ENCODE data around the gene NDUFA1.
"Not testable (repeated sequence)": the region's sequence is repeated elsewhere in the genome, so short reads cannot be mapped to it uniquely, and the experiment has no call there.

The NDUFA1 gene

DNA sequence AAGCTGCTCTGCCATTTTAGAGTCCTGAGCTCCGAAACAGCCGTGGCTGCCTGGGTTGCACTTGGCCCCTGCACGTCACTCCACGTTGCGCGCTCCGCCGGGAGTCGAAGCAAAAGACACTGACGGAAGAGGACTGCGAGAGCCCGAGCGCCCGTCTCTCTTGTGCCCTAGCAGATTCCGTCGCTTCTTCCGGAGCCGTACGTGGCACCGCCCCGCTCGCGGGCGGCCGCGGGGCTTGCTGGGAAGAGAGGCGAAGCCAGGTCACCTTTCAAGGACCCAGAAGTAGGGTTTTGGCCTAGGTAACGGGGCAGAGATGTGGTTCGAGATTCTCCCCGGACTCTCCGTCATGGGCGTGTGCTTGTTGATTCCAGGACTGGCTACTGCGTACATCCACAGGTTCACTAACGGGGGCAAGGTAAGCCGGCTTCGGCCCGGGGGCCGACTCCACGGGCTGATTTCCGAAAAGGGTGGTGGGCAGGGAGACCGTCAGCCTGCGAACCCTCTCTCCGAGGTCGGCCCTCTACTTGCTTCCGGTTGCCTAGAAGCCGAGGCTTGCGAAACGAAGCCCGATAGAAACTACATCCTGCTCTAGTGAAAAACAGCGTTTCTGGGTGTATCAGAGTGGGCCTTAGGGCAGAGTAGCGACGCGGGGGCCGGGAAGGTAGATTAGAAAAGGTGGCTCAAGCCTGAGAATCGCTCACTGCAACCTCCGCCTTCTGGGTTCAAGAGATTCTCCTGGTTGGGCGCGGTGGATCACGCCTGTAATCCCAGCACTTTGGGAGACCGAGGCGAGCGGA is at the start of gene NDUFA1, which contains the start of gene RNF113A:
Gene NDUFA1 (plus strand): TSS at position 234 of the 797 bp plus-strand sequence. CDS start 80 bp downstream, at position 314.
Gene RNF113A (minus strand): TSS at position 135 of the 797 bp plus-strand sequence. CDS start 120 bp downstream, at position 15.
- peak; percentile 72 for DNase-seq

DNA sequence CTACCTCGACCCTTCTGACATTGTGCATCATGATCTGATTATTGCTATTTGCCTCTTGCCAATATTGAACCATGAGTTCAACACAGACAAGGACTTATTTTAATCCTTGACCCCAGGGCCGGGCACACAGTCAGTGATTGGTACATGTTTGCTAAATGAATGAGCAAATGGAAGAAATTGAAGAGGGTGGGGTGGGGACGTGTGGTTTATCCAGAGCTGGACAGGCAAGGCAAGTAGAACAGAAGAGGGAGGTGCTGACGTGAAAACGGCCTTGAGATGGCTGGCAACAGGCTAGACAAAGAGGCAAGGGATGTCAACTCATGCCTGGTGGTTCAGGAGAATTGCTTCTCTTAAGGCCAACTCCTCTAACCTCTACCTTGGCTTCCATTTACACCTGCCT is 47.4 kb upstream of the NDUFA1 start:
- DNase-seq, result not testable (repeated sequence)

DNA sequence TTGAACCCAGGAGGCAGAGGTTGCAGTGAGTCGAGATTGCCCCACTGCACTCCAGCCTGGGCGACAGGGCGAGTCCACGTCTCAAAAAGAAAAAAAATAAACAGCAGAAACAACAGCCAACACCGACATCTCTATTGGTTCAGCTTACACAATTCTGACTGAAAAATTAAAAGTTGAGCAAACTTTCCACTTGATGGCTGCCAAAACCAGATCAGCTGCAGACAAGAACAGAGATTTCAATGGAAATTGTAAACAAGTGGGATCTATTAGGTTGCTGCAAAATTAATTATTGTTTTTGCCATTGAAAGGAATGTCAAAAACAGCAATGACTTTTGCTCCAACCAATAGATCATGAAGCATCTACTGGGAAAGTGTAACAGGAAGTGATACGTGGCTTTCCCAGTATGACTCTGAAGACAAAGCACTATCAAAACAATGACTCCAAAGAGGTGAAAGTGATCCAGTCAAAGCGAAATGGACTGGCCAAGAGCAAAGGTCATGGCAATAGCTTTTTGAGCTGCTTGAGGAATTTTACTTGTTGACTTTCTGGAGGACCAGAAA is 45.2 kb upstream of the NDUFA1 start:
- no peak for DNase-seq

DNA sequence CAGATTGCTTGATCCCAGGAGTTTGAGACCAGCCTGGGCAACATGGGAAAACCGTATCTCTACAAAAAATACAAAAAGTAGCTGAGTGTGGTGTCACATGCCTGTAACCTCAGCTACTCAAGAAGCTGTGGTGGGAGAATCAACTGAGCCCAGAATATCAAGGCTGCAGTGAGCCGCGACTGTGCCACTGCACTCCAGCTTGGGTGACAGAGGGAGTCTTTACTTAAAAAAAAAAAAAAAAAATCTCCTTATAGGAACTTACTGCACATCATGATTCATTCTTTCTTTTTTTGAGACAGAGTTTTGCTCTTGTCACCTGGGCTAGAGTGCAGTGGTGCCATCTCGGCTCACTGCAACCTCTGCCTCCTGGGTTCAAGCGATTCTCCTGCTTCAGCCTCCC is 43.2 kb upstream of the NDUFA1 start:
- no peak for DNase-seq

DNA sequence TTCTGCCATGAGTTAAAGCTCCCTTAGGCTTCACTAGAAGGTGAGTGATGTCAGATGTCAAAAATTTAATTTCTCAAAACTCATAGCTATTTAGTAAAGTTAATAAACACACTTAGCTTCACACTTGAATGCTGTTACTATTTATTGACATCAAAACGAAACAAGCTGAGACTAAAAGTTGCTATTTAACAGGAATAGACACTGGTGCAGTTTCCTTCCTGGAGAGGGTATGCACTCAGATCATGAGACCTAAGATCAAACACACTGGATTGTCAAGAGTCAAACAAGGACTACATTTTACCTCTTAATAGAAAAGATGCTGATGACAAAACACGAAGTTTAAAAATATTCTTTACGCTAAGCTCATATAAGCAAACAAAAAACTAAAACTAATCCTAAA is 37.7 kb upstream of the NDUFA1 start:
- DNase-seq, result no peak

DNA sequence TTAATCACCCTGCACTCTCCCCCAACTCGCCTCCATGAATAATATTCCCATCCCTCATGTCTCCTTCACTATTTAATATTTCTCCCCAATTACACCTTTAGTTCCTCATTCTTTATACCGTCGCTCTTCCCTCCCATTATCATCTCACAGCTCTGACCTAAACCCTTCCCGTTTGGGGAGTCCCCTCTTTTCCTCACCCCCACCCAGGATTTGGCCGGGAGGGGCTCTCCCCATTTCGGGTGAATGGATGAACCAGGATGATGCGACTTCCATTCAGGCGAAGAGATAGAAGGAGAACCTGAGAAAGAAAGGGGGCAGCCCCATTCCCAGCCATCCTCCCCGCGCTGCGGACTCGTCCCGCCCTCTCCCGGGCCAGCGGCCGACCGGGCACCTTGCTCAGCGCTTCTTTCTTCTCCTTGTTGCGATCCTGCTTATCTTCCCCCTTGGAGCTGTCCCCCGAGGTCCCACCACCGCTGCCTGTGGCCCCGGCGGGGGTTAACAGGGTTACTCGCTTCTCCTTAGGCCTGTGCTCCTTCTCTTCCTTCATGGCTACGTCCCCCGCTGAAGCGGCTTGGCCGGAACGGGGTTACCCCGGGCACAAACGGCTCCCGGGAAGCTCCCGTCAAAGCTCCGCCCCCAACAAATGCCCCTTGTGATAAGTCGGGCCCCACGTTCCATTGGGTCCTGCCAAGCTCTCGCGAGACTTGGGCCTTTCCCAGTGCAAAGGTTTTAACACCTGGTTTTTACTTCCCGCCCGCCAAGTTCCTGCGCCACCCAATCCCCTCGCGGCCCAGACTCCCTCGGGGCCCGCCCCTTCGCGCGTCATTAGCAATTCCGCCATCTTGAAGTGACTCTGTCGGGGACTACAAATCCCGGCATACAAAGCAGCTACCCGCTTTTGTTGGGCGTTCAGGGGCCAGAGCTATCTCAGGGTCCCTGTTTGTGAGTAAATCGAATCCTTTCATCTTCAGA is 19.0 kb upstream of the NDUFA1 start, which contains the start of gene UPF3B:
Gene UPF3B (minus strand): TSS at position 582 of the 972 bp plus-strand sequence. CDS start 35 bp downstream, at position 547.
- peak; percentile 87 for DNase-seq

DNA sequence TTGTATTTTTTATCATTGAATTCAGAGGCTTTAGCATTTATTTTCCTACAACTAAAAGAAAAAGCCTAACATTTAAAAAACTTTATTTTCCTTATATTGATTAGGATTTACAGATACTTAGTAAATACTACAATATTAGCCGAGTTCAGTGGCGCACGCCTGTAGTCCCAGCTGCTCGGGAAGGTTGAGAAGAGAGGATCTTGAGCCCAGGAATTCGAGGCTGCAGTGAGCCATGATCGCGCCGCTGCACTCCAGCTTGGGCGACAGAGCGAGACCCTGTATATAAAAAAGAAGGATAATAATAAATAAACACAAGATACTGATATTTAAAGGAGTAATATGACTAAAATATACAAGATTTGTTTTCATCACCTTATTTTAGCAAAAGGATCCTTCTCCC is 18.2 kb upstream of the NDUFA1 start:
- no peak for DNase-seq

DNA sequence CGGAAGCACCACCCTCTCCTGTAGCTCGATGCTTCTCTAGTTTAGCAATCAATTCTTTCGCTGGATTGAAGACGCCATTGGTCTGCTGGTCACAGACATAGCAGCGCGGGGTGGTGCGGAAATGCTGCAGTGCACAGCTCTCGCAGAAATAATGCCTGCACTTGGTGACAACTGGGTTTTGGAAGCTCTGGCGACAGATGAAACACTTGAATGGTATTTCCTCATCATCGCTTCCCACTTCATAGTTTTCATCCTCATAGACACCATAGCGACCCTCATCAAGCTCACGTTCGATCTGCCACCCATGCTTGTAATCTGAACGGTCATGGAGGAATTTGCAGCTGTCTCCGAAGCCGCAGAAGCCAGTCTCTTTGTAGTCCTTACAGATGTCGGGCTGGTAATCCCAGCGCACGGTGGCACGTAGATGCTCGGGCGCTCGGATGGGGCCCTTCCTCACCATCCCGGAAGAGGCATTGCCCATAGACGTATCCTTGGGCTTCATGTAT is 953 bp upstream of the NDUFA1 start:
- no peak for DNase-seq

DNA sequence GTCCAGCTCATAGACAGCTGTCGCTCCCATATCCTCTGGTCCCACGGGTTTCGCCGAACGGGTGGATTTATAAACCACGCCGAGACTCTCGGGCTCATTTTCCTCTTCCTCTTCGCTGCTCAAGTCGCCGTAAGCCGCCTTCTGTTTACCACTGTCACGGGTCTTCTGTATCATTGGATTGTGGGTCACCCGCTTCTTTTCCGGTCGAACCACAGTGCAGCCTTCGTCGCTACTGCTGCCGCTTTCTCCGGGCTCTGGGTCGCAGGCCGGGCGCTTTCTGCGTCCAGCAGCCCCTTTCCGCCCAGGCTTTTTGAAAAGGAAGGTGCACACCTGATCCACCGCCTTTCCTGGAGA is 410 bp upstream of the NDUFA1 start:
- no peak for DNase-seq

DNA sequence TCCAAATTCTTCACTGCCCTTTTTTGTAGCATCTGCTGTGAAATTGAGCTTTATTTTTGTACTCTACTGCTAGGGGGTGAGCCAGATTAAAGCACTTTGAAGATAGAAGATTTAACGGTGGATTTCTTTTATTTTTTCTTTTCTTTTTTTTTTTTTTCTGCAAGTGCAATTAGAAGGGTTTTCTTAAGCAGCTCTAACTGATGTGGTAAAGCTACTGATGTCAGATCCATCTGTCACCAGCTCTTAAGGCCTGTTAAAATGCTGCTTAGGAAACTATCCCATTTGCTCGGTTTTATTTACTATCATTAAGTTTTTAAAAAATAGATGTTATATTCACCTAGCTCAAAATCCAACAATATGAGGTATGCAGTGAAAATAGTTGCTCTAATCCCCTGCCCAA is 7.1 kb downstream of the NDUFA1 start:
- DNase-seq, result no peak

DNA sequence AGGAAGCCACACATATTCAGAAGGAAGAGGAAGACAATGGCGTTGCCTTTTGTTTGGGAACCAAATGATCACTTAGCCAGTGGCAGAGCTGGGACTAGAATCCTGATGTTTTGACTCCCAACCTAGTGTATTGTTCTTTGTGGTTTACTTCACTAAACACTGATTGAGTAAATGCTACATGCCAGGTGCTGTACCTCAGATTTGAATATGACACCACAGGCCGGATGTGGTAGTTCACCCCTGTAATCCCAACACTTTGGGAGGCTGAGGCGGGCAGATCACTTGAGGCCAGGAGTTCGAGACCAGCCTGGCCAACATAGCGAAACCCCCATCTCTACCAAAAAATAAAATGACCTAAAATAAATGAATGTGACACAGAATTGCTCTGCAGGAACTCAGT is 8.4 kb downstream of the NDUFA1 start:
- DNase-seq, result no peak

DNA sequence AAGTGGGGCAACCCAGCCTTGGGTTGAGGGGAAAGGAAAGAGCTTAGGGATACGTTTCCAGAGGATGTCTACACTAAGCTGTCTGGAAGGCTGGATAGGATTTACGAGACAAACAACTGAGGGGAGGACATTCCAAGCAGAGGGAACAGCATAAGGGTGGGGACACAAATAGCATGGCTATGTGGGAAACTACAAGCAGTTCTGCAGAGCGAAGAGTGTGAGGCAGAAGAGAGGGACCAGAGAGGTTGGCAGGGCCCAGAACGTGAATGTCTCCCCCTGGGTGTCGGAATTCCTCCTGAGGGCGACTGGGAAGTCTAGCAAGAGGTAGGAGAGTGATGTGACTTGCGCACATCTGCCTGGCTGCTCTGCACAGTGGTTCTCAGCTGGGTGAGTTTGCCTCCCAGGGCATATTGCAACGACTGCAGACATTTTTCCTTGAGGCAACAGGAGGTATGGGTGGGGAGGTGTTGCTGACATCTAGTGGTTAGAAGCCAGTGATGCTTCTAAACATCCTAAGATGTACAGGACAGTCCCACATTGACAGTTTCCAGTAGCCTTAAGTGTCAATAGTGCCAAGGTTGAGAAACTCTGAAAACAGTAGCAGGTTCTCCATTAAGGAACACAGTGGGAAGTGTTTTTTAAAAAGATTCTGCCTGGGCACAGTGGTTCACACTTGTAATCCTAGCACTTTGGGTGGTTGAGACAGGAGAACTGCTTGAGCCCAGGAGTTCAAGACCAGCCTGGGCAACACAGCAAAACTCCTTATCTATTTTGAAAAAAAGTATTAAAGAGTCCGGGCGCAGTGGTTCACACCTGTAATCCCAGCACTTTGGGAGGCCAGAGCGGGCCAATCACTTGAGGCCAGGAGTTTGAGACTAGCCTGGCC is 9.2 kb downstream of the NDUFA1 start:
- DNase-seq, result no peak

DNA sequence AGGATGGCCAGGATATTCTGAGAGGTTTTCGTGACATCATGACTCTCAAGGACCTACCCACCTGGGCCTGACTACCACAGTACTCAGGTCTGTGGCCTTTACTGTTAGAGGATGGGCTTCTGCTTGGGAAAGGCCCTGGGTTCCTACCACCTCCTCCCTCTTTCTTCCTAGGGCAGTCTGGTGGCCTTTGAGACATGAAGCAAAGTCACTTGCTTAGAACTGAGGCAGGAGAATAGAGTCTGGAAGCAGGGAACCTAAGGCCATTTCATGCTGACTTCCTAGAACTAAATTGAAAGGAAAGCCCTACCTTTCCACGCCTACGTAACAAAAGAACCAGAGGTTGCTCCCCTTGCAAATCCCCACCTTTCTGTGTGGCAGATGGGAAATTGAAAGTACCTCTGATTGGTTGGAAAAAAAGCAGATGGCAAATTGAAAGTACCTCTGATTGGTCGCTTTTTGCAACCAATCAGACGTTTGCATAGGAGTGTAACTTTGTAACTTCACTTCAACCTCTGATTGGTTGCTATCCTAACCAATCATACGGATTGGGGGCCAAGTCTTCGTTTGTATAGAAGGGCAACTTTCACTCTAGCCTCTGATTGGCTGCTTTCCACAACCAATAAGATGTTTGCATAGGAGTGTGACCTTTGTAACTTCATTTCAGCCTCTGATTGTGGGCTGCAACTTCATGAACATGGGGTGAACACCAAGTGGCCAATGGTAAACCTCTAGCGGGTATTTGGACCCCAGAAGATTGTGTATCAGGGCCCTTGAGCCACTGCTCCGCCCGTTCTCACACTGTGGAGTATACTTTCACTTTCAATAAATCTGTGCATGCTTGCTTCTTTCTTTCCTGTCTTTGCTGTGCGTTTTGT is 14.2 kb downstream of the NDUFA1 start:
- no peak for DNase-seq

DNA sequence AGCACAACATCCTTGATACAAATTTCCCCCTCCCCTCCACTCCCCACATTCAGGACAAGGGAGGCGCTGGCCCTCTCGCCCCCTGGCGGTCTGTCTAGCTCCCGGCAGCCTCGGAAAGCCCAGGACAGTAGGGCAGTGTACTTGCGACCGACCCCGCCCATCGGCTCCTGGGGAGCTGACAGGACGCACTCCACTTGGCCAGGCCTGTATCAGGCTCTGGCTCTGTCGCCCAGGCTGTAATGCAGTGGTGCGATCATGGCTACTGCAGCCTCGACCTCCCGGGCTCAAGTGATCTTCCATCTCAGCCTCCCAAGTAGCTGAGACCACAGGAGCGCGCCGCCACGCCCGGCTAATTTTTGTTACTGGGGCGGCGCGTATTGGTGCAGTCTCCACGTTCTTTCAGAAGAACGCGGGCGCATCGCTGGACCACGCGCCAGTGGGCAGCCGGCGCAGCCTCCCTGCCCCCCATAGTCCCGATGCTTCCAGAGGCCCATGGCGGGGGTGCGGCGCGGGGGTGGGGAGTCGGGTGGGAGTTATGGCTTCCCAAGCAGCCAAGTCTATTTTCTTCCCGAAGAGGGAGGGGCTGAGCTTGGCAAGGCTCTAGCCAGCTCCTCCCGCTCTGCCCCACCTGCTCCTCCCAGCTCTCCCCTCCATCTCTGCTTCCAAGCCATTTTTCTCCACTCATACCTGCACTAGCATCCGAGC is 16.2 kb downstream of the NDUFA1 start:
- peak; percentile 41 for DNase-seq

DNA sequence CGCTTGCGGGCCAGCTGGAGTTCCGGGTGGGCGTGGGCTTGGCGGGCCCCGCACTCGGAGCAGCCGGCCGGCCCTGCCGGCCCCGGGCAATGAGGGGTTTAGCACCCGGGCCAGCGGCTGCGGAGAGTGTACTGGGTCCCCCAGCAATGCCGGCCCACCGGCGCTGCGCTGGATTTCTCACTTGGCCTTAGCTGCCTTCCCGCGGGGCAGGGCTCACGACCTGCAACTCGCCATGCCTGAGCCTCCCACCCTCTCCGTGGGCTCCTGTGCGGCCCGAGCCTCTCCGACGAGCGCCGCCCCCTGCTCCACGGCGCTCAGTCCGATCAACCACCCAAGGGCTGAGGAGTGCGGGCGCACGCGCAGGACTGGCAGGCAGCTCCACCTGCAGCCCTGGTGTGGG is 19.0 kb downstream of the NDUFA1 start:
- not testable (repeated sequence) for DNase-seq

DNA sequence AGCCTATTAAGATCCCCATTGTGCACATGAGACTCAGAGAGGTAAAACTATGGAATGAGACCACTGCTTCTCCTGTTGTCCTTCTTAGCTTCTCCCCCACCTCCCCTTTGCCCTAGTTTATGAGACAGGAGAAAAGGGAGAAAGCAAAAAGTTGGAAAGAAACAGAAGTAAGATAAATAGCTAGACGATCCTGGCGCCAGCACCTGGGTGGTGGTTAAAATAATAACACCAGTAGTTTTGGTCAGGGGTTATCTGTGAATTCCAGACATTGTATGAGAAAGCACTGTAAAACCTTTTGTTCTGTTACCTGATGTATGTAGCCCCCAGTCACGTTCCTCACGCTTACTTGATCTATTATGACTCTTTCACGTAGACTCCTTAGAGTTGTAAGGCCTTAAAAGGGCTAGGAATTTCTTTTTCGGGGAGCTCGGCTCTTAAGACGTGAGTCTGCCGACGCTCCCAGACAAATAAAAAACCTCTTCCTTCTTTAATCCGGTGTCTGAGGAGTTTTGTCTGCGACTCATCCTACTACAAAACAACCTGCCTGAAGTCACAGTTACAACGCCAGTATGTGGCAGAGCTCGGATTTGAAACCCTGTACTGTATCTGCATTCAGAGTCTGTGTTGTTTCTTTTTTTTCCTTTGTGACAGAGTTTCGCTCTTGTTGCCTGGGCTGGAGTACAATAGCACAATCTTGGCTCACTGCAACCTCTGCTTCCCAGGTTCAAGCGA is 20.5 kb downstream of the NDUFA1 start:
- not testable (repeated sequence) for DNase-seq

DNA sequence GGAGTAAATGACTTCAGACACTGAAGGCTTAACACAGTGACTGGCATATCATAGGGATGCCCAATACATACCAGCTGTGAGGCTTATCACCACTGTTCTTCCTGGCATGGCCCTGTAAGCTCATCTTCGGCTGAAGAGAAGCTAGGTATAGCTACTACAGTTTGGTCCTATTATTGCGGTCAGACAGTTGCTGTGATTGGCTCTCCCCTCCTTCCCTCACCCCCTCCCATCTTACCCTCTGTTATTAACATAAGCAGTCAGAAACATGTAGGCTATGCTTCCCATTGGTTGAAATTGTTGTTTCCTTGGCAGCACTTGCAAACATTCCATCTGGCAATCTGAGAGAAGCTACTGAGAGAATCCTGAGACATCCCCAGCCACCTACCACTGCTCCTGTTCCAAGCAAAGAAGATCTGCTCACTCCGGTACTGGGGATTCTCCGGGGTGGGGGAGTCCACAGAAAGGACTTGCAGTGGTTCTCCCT is 24.3 kb downstream of the NDUFA1 start, which contains the start of gene AKAP14:
Gene AKAP14 (plus strand): TSS at position 51 of the 484 bp plus-strand sequence. CDS start 7,331 bp downstream, outside the sequence.
- DNase-seq, result no peak

DNA sequence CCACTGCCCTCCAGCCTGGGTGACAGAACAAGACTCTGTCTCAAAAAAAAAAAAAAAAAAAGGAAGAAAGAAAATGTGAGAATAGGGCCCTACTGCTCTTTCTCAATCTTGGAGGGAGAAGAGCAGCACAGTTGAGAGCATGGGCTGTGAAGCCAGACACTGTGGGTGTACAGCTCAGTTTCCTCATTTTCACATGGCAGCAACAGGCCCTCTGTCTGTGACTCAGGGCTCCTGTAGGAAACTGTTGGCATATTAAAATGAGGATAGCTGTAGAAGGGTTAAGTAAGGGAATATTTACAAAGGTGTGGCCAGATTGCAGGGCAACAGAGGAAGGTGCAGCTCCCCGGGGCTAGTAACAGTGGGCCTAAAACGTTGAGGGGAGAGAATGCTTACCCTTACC is 27.5 kb downstream of the NDUFA1 start:
- DNase-seq, result no peak

DNA sequence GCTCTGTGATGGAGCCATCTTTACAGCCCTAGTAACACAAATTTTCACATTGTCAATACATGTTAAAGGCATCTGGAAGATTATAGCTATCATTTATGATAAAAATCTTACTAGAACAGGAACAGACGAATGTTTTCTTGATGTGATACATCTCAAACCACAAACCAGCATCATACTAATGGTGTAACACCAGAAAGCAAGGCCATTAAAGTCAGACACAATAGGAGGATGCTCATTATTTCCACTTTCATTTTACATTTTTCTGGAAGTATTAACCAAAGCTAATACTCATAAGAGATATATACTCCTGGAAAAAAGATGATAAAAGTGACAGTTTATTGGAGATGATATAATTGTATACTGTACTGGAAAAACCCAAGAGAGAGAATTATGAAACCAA is 29.3 kb downstream of the NDUFA1 start:
- no peak for DNase-seq
